ENCODE measurements around the gene CLEC16A. TPM values are rescaled to one million over a fixed set of nuclear protein-coding genes. Genes with fewer than 3 reads are reported as not detected.

CLEC16A gene
- total RNA-seq, 1 experiment from 2014 or later, result 13.1 TPM

- Histone ChIP-seq H3K4me3 (no peak overlapping the region), H3K27me3 (no peaks in the 10 kb centered on the region), H3K36me3 (no peaks in the 10 kb centered on the region), H3K4me1 (peaks cover 13% of the 10 kb centered on the region), H3K27ac (no peak overlapping the region), H3K9me3 (replicated peaks) (0 out of 2 replicates have a peak, but pooled peaks cover 4% of the 10 kb centered on the region)
- no peak for DNase-seq
Observed at GRCh38 chr16:11112723-11113348, 168.5 kb downstream of the CLEC16A start.

GRCh38 chr16:11114366-11115164 lies 170.2 kb downstream of the CLEC16A start:
- H3K9me3 ChIP-seq (replicated peaks), result 0 out of 2 replicates have a peak, but pooled peaks cover 4% of the 10 kb centered on the region
- DNase-seq, result no peak
- no peaks in the 10 kb centered on the region for H3K27me3 ChIP-seq
- peaks cover 8% of the 10 kb centered on the region for H3K4me1 ChIP-seq
- no peaks in the 10 kb centered on the region for H3K36me3 ChIP-seq
- H3K4me3 ChIP-seq, result no peak overlapping the region
- no peak overlapping the region for H3K27ac ChIP-seq

- no peaks in the 10 kb centered on the region for H3K4me1 ChIP-seq
- DNase-seq, result no peak
- no peak overlapping the region for H3K27ac ChIP-seq
- H3K4me3 ChIP-seq, result no peak overlapping the region
- H3K36me3 ChIP-seq, result no peaks in the 10 kb centered on the region; the same call in 1 of the 2 replicates
- H3K9me3 ChIP-seq (replicated peaks), result no peaks in the 10 kb centered on the region
- no peaks in the 10 kb centered on the region for H3K27me3 ChIP-seq
Observed at GRCh38 chr16:11117576-11118211, 173.3 kb downstream of the CLEC16A start.

- Histone ChIP-seq H3K27ac (no peak overlapping the region), H3K4me1 (no peaks in the 10 kb centered on the region), H3K27me3 (no peaks in the 10 kb centered on the region), H3K9me3 (replicated peaks) (no peaks in the 10 kb centered on the region), H3K36me3 (no peaks in the 10 kb centered on the region; the same call in 1 of the 2 replicates), H3K4me3 (no peak overlapping the region)
- DNase-seq, result no peak
Observed at GRCh38 chr16:11118479-11118878, 174.1 kb downstream of the CLEC16A start.

GRCh38 chr16:11121083-11121608 lies 176.8 kb downstream of the CLEC16A start:
- DNase-seq, result no peak
- Histone ChIP-seq H3K27me3 (no peaks in the 10 kb centered on the region), H3K36me3 (peaks cover 5% of the 10 kb centered on the region), H3K4me1 (no peaks in the 10 kb centered on the region), H3K27ac (no peak overlapping the region), H3K9me3 (replicated peaks) (no peaks in the 10 kb centered on the region), H3K4me3 (no peak overlapping the region)

- DNase-seq, result no peak
- H3K9me3 ChIP-seq (replicated peaks), result no peaks in the 10 kb centered on the region
- H3K27ac ChIP-seq, result no peak overlapping the region
- H3K36me3 ChIP-seq, result peaks cover 5% of the 10 kb centered on the region
- H3K4me1 ChIP-seq, result no peaks in the 10 kb centered on the region
- H3K4me3 ChIP-seq, result no peak overlapping the region
- H3K27me3 ChIP-seq, result no peaks in the 10 kb centered on the region
Observed at GRCh38 chr16:11121914-11122692, 177.7 kb downstream of the CLEC16A start.

GRCh38 chr16:11123666-11124065 lies 179.3 kb downstream of the CLEC16A start:
- no peaks in the 10 kb centered on the region for H3K4me1 ChIP-seq
- no peak overlapping the region for H3K27ac ChIP-seq
- H3K36me3 ChIP-seq, result peaks cover 5% of the 10 kb centered on the region
- DNase-seq, result no peak
- no peak overlapping the region for H3K4me3 ChIP-seq
- no peaks in the 10 kb centered on the region for H3K9me3 ChIP-seq (replicated peaks)
- no peaks in the 10 kb centered on the region for H3K27me3 ChIP-seq

GRCh38 chr16:11125936-11126335 lies 181.6 kb downstream of the CLEC16A start:
- peaks cover 5% of the 10 kb centered on the region for H3K36me3 ChIP-seq
- H3K9me3 ChIP-seq (replicated peaks), result no peaks in the 10 kb centered on the region
- H3K27me3 ChIP-seq, result no peaks in the 10 kb centered on the region
- DNase-seq, result no peak
- no peak overlapping the region for H3K27ac ChIP-seq
- no peak overlapping the region for H3K4me3 ChIP-seq
- H3K4me1 ChIP-seq, result peaks cover 4% of the 10 kb centered on the region

GRCh38 chr16:11126399-11127054 lies 182.2 kb downstream of the CLEC16A start:
- peaks cover 5% of the 10 kb centered on the region for H3K36me3 ChIP-seq
- H3K4me1 ChIP-seq, result peaks cover 9% of the 10 kb centered on the region
- DNase-seq, result no peak
- H3K27me3 ChIP-seq, result no peaks in the 10 kb centered on the region
- H3K27ac ChIP-seq, result no peak overlapping the region
- no peaks in the 10 kb centered on the region for H3K9me3 ChIP-seq (replicated peaks)
- H3K4me3 ChIP-seq, result no peak overlapping the region

GRCh38 chr16:11127610-11128195 lies 183.3 kb downstream of the CLEC16A start:
- peaks cover 13% of the 10 kb centered on the region for H3K4me1 ChIP-seq
- no peak overlapping the region for H3K27ac ChIP-seq
- no peak overlapping the region for H3K4me3 ChIP-seq
- no peak for DNase-seq
- H3K9me3 ChIP-seq (replicated peaks), result no peaks in the 10 kb centered on the region
- H3K36me3 ChIP-seq, result peaks cover 5% of the 10 kb centered on the region; the same call in 1 of the 2 replicates
- H3K27me3 ChIP-seq, result no peaks in the 10 kb centered on the region

GRCh38 chr16:11128211-11129141 lies 184.1 kb downstream of the CLEC16A start:
- H3K4me1 ChIP-seq, result peaks cover 17% of the 10 kb centered on the region
- H3K4me3 ChIP-seq, result no peak overlapping the region
- H3K27me3 ChIP-seq, result no peaks in the 10 kb centered on the region
- DNase-seq, result no peak
- H3K27ac ChIP-seq, result no peak overlapping the region
- H3K9me3 ChIP-seq (replicated peaks), result no peaks in the 10 kb centered on the region
- peaks cover 5% of the 10 kb centered on the region; the same call in 1 of the 2 replicates for H3K36me3 ChIP-seq

GRCh38 chr16:11129378-11129781 lies 185.0 kb downstream of the CLEC16A start:
- no peak for DNase-seq
- no peak overlapping the region for H3K27ac ChIP-seq
- H3K36me3 ChIP-seq, result no peaks in the 10 kb centered on the region
- H3K4me3 ChIP-seq, result no peak overlapping the region
- peaks cover 26% of the 10 kb centered on the region for H3K4me1 ChIP-seq
- H3K9me3 ChIP-seq (replicated peaks), result no peaks in the 10 kb centered on the region
- H3K27me3 ChIP-seq, result no peaks in the 10 kb centered on the region

Measured in SJCRH30 (cell line).